ENCODE data around the gene PTPRCAP. TPM values are rescaled to one million over a fixed set of nuclear protein-coding genes. Genes with fewer than 3 reads are reported as not detected.

The PTPRCAP gene
- total and polyA plus RNA-seq, 2 experiments from 2014 or later, result 3.3 to 3.5 TPM

GRCh38 chr11:67423466-67423865, 14.0 kb downstream of the PTPRCAP start (continued):
- TF ChIP-seq ZNF462 (CRISPR knock-in tag; IDR thresholded peaks at IDR 0.05) (no peak), ZNF331 (CRISPR knock-in tag; IDR thresholded peaks at IDR 0.05; ENCODE audit: low read depth) (no peak)

- no peak for ATAC-seq
- TF ChIP-seq JUNB (IDR thresholded peaks at IDR 0.05; ENCODE audit: unreplicated experiment), result no peak
- no peak for TF ChIP-seq REST (IDR thresholded peaks at IDR 0.05; ENCODE audit: unreplicated experiment)
- TF ChIP-seq STAT1 (IDR thresholded peaks at IDR 0.05; ENCODE audit: unreplicated experiment), result no peak
- TF ChIP-seq NANOG (IDR thresholded peaks at IDR 0.05; ENCODE audit: borderline replicate concordance), result no peak
- Histone ChIP-seq H3K27ac (ENCODE audit: low read depth) (no peak overlapping the region), H3K36me3 (ENCODE audit: insufficient read depth) (no peaks in the 10 kb centered on the region), H2AFZ (no peak overlapping the region), H3K27me3 (ENCODE audit: insufficient read depth) (0 out of 2 replicates have a peak, but pooled peaks cover 5% of the 10 kb centered on the region), H3K4me3 (no peak overlapping the region), H4K20me1 (replicated peaks; ENCODE audit: insufficient read depth) (no peaks in the 10 kb centered on the region), H3F3A (replicated peaks; ENCODE audit: low read depth) (peaks cover 8% of the 10 kb centered on the region; the same call in 1 of the 2 replicates), H3K79me2 (replicated peaks; ENCODE audit: insufficient read depth) (no peaks in the 10 kb centered on the region), H3K9me2 (ENCODE audit: insufficient read depth) (no peaks in the 10 kb centered on the region), H3K4me2 (no peak overlapping the region), H3K4me1 (ENCODE audit: insufficient read depth) (0 out of 2 replicates have a peak, but pooled peaks cover 6% of the 10 kb centered on the region)
- DNase-seq (ENCODE audit: low spot score), result peak; percentile 38
- H3K4me3 Mint-ChIP-seq, result peak overlapping the region; percentile 4; the same call in 1 of the 3 replicates
- no peaks in the 10 kb centered on the region; the same call in 2 of the 3 replicates for H3K9me3 Mint-ChIP-seq
- peaks cover 9% of the 10 kb centered on the region; the same call in 2 of the 3 replicates for H3K4me1 Mint-ChIP-seq
- no peaks in the 10 kb centered on the region for H3K36me3 Mint-ChIP-seq (ENCODE audit: low read depth)
- H3K27ac Mint-ChIP-seq, result no peak overlapping the region
- peaks cover 26% of the 10 kb centered on the region for H3K27me3 Mint-ChIP-seq (ENCODE audit: insufficient read depth, low read depth, poor library complexity)
These were observed 14.6 kb downstream of the PTPRCAP start for GRCh38 chr11:67422891-67423290.
